HG02763 (cell line): ENCODE data around the gene CHRM2.

Source experiments
- ATAC-seq: cut with Tn5 transposase; IDR thresholded peaks from one replicate; pipeline ENCODE4 v1.9.1; 2021; ENCODE audit warnings: mild to moderate bottlenecking, moderate library complexity; ENCODE audit not compliant: unreplicated experiment

Gene CHRM2

GRCh38 chr7:136891850-136892249 lies 23.4 kb downstream of the CHRM2 start:
- ATAC-seq, result no peak

GRCh38 chr7:136894789-136895188 lies 26.3 kb downstream of the CHRM2 start:
- ATAC-seq, result no peak

GRCh38 chr7:136897676-136898075 lies 29.2 kb downstream of the CHRM2 start:
- no peak for ATAC-seq

GRCh38 chr7:136900005-136900404 lies 31.6 kb downstream of the CHRM2 start:
- no peak for ATAC-seq

- no peak for ATAC-seq
Observed at GRCh38 chr7:136910771-136911170, 42.3 kb downstream of the CHRM2 start.

- no peak for ATAC-seq
Observed at GRCh38 chr7:136911344-136911743, 42.9 kb downstream of the CHRM2 start.

- no peak for ATAC-seq
Observed at GRCh38 chr7:136912339-136912738, 43.9 kb downstream of the CHRM2 start.

GRCh38 chr7:136914016-136914415 lies 45.6 kb downstream of the CHRM2 start:
- ATAC-seq, result no peak

GRCh38 chr7:136919820-136920219 lies 51.4 kb downstream of the CHRM2 start:
- no peak for ATAC-seq

- no peak for ATAC-seq
Observed at GRCh38 chr7:136923111-136923667, 54.7 kb downstream of the CHRM2 start.

GRCh38 chr7:136925044-136925443 lies 56.6 kb downstream of the CHRM2 start:
- no peak for ATAC-seq

- no peak for ATAC-seq
Observed at GRCh38 chr7:136925556-136925955, 57.1 kb downstream of the CHRM2 start.

- no peak for ATAC-seq
Observed at GRCh38 chr7:136931169-136931867, 62.9 kb downstream of the CHRM2 start.

GRCh38 chr7:136937436-136937835 lies 69.0 kb downstream of the CHRM2 start:
- ATAC-seq, result no peak

GRCh38 chr7:136938476-136938875 lies 70.0 kb downstream of the CHRM2 start:
- no peak for ATAC-seq

GRCh38 chr7:136940122-136940521 lies 71.7 kb downstream of the CHRM2 start:
- ATAC-seq, result no peak

GRCh38 chr7:136940917-136941316 lies 72.5 kb downstream of the CHRM2 start:
- ATAC-seq, result no peak

GRCh38 chr7:136941816-136942215 lies 73.4 kb downstream of the CHRM2 start:
- no peak for ATAC-seq

GRCh38 chr7:136942401-136942800 lies 73.9 kb downstream of the CHRM2 start:
- ATAC-seq, result no peak

- no peak for ATAC-seq
Observed at GRCh38 chr7:136942994-136943393, 74.5 kb downstream of the CHRM2 start.

GRCh38 chr7:136947347-136947746 lies 78.9 kb downstream of the CHRM2 start:
- no peak for ATAC-seq

GRCh38 chr7:136950331-136950730 lies 81.9 kb downstream of the CHRM2 start:
- ATAC-seq, result no peak

GRCh38 chr7:136953386-136953785 lies 84.9 kb downstream of the CHRM2 start:
- ATAC-seq, result no peak
